H1 (cell line): ENCODE results near the gene PTPRG. TPM values are rescaled to one million over a fixed set of nuclear protein-coding genes. Genes with fewer than 3 reads are reported as not detected.

Experiments
- CTCF ChIA-PET: fragments of 300-600 bp; sonication (Branson Sonifier 250); formaldehyde crosslinking; loops from one replicate; lab custom pipeline; 2021; ENCODE audit not compliant: partially characterized antibody; lab: Charles Lee
- POLR2A ChIA-PET: fragments of 300-600 bp; sonication (Branson Sonifier 250); formaldehyde crosslinking; loops from one replicate; lab custom pipeline; 2021; ENCODE audit warnings: inconsistent platforms; ENCODE audit not compliant: partially characterized antibody; lab: Charles Lee
- DNase-seq, 2 experiments: peaks; one replicate each; pipeline versions ENCODE4 v3.0.0 to v3.0.0-alpha.2; 2010 to 2022; ENCODE audit warnings: low spot score in 2 of 2, low read depth in 1 of 2, mixed read lengths in 1 of 2
- FAIRE-seq: peaks from 2 replicates; lab custom pipeline; 2011; peaks lifted over from hg19 to GRCh38; lab: Jason Lieb, UNC
- H2AFZ ChIP-seq: 2 replicates; pipeline ENCODE4 v1.8.1; 2012; ENCODE audit warnings: low read length, inconsistent platforms
- H2AK5ac ChIP-seq: 2 replicates; pipeline ENCODE4 v1.6.1; 2013; ENCODE audit warnings: low read depth, low read length
- H2BK120ac ChIP-seq: replicated peaks from 2 replicates; pipeline ENCODE3; 2013; ENCODE audit warnings: low read depth, low read length, inconsistent platforms
- H2BK12ac ChIP-seq: 2 replicates; pipeline ENCODE4 v1.6.1; 2013; ENCODE audit warnings: low read depth, low read length
- H2BK15ac ChIP-seq: 2 replicates; pipeline ENCODE4 v1.6.1; 2013; ENCODE audit warnings: low read length
- H2BK20ac ChIP-seq: 2 replicates; pipeline ENCODE4 v1.6.1; 2013; ENCODE audit warnings: low read length
- H2BK5ac ChIP-seq: 2 replicates; pipeline ENCODE4 v1.6.1; 2013; ENCODE audit warnings: low read depth, low read length
- H3K14ac ChIP-seq: 2 replicates; pipeline ENCODE4 v1.6.1; 2013; ENCODE audit warnings: inconsistent platforms; ENCODE audit not compliant: insufficient read length
- H3K18ac ChIP-seq: 2 replicates; pipeline ENCODE4 v1.6.1; 2013; ENCODE audit warnings: low read length; ENCODE audit errors: extremely low read depth
- H3K23ac ChIP-seq: 2 replicates; pipeline ENCODE4 v1.6.1; 2013; ENCODE audit warnings: inconsistent platforms; ENCODE audit not compliant: insufficient read length
- H3K23me2 ChIP-seq: 2 replicates; pipeline ENCODE4 v1.6.1; 2013; ENCODE audit warnings: low read depth, low read length
- H3K27ac ChIP-seq: 2 replicates; pipeline ENCODE4 v1.6.1; 2011; ENCODE audit warnings: low read depth, low read length, inconsistent platforms
- H3K27me3 ChIP-seq, 4 experiments: replicated peaks in 1 of 4; 1 replicate in 1 of 4; 2 replicates in 3 of 4; pipeline versions ENCODE4 v1.6.1 to v1.8.1; 2011 to 2013; ENCODE audit warnings: low read length in 3 of 4, mild to moderate bottlenecking in 3 of 4, inconsistent platforms in 2 of 4, mixed read lengths in 2 of 4, moderate library complexity in 1 of 4; ENCODE audit not compliant: control insufficient read depth in 3 of 4, insufficient read depth in 3 of 4; ENCODE audit errors: extremely low read depth in 1 of 4
- H3K36me3 ChIP-seq, 4 experiments: 2 replicates each; pipeline versions ENCODE4 v1.6.1 to v1.8.1; 2011 to 2013; ENCODE audit warnings: mild to moderate bottlenecking in 4 of 4, low read length in 3 of 4, moderate library complexity in 2 of 4, control low read depth in 1 of 4, inconsistent platforms in 1 of 4; ENCODE audit not compliant: insufficient read depth in 4 of 4, control insufficient read depth in 2 of 4
- H3K4ac ChIP-seq: replicated peaks from 2 replicates; pipeline ENCODE3; 2013; ENCODE audit warnings: low read length, low read depth, mixed read lengths, inconsistent platforms; ENCODE audit not compliant: insufficient read length
- H3K4me1 ChIP-seq, 4 experiments: replicated peaks in 1 of 4; 1 replicate in 1 of 4; 2 replicates in 3 of 4; pipeline versions ENCODE4 v1.6.1 to v1.8.1; 2011 to 2013; ENCODE audit warnings: low read length in 3 of 4, inconsistent platforms in 2 of 4, mixed read lengths in 1 of 4; ENCODE audit not compliant: insufficient read depth in 4 of 4, control insufficient read depth in 3 of 4
- H3K4me2 ChIP-seq, 2 experiments: 2 replicates each; pipeline versions ENCODE4 v1.6.1 to v1.8.1; 2011 to 2013; ENCODE audit warnings: low read depth in 2 of 2, low read length in 2 of 2, control low read depth in 1 of 2, inconsistent platforms in 1 of 2, mild to moderate bottlenecking in 1 of 2; ENCODE audit not compliant: insufficient read depth in 1 of 2
- H3K4me3 ChIP-seq, 4 experiments: fragments of 200-600, 300-600 bp in 1 of 4; sonication (generic), shearing (Covaris generic), sonication (Bioruptor Twin) in 1 of 4; 2 replicates each; pipeline versions ENCODE4 v1.5.1 to v1.8.1; 2011 to 2016; ENCODE audit warnings: low read length in 4 of 4, low read depth in 3 of 4, control low read depth in 2 of 4, inconsistent platforms in 2 of 4, mild to moderate bottlenecking in 2 of 4, mixed read lengths in 1 of 4, moderate library complexity in 1 of 4; ENCODE audit not compliant: insufficient read depth in 2 of 4; ENCODE audit errors: extremely low read depth in 1 of 4
- H3K56ac ChIP-seq: replicated peaks from 2 replicates; pipeline ENCODE3; 2013; ENCODE audit warnings: low read depth, mild to moderate bottlenecking, mixed read lengths, low read length, inconsistent platforms; ENCODE audit not compliant: insufficient read length
- H3K79me1 ChIP-seq: 2 replicates; pipeline ENCODE4 v1.6.1; 2013; ENCODE audit warnings: low read depth, low read length, control low read depth
- H3K79me2 ChIP-seq, 2 experiments: 2 replicates each; pipeline versions ENCODE4 v1.6.1 to v1.8.1; 2012 to 2013; ENCODE audit warnings: low read length in 2 of 2, mild to moderate bottlenecking in 2 of 2, inconsistent platforms in 1 of 2; ENCODE audit not compliant: insufficient read depth in 2 of 2, control insufficient read depth in 1 of 2
- H3K9ac ChIP-seq, 4 experiments: replicated peaks in 1 of 4; 1 replicate in 1 of 4; 2 replicates in 3 of 4; pipeline versions ENCODE4 v1.6.1 to v1.8.1; 2011 to 2013; ENCODE audit warnings: low read depth in 3 of 4, low read length in 3 of 4, control low read depth in 2 of 4, mild to moderate bottlenecking in 2 of 4, moderate library complexity in 2 of 4, inconsistent platforms in 1 of 4; ENCODE audit errors: extremely low read depth in 1 of 4
- H3K9me3 ChIP-seq, 2 experiments: 2 replicates each; pipeline versions ENCODE4 v1.6.1 to v1.8.1; 2012 to 2013; ENCODE audit warnings: mild to moderate bottlenecking in 2 of 2, moderate library complexity in 2 of 2, control low read depth in 1 of 2, inconsistent platforms in 1 of 2, low read depth in 1 of 2, low read length in 1 of 2, mixed read lengths in 1 of 2; ENCODE audit not compliant: insufficient read depth in 2 of 2
- H4K20me1 ChIP-seq, 2 experiments: replicated peaks in 1 of 2; 2 replicates each; pipeline versions ENCODE3 to v1.8.1; 2011 to 2013; ENCODE audit warnings: inconsistent platforms in 2 of 2, low read length in 2 of 2, mild to moderate bottlenecking in 1 of 2; ENCODE audit not compliant: insufficient read depth in 2 of 2, control insufficient read depth in 1 of 2
- H4K5ac ChIP-seq: 2 replicates; pipeline ENCODE4 v1.6.1; 2013; ENCODE audit warnings: low read length, low read depth, mixed read lengths, inconsistent platforms; ENCODE audit not compliant: insufficient read length
- H4K8ac ChIP-seq: 2 replicates; pipeline ENCODE4 v1.8.0; 2013; ENCODE audit warnings: mild to moderate bottlenecking, moderate library complexity, low read length, inconsistent platforms; ENCODE audit not compliant: insufficient read depth; ENCODE audit errors: extremely low read depth
- H4K91ac ChIP-seq: replicated peaks from 2 replicates; pipeline ENCODE3; 2013; ENCODE audit warnings: low read length, mixed read lengths, inconsistent platforms; ENCODE audit not compliant: insufficient read length
- CBX5 ChIP-seq: fragments of 300-800, 300-1000 bp; sonication (generic); IDR thresholded peaks from 2 replicates; pipeline ENCODE4 v1.7.1; 2016; ENCODE audit warnings: antibody characterized with exemption, low read length, low read depth
- CEBPB ChIP-seq: IDR thresholded peaks from 2 replicates; pipeline ENCODE4 v1.6.1; 2012; ENCODE audit warnings: low read depth, low read length
- GABPA ChIP-seq: IDR thresholded peaks from 2 replicates; pipeline ENCODE4 v1.6.1; 2011; ENCODE audit warnings: mild to moderate bottlenecking, low read length, moderate library complexity, borderline replicate concordance; ENCODE audit not compliant: insufficient read depth
- JUND ChIP-seq: IDR thresholded peaks from 2 replicates; pipeline ENCODE4 v1.6.1; 2011; ENCODE audit warnings: mild to moderate bottlenecking, improper control_type of control experiment, low read length
- KDM5A ChIP-seq: fragments of 200-600 bp; IDR thresholded peaks from 2 replicates; pipeline ENCODE4 v1.7.1; 2012; ENCODE audit warnings: mild to moderate bottlenecking, low read length, inconsistent platforms, mixed read lengths
- POLR2AphosphoS5 ChIP-seq: IDR thresholded peaks from 2 replicates; pipeline ENCODE4 v1.6.1; 2011; ENCODE audit warnings: low read depth, low read length
- SP4 ChIP-seq: IDR thresholded peaks from 2 replicates; pipeline ENCODE4 v1.6.1; 2012; ENCODE audit warnings: low read length, inconsistent platforms
- TEAD4 ChIP-seq: IDR thresholded peaks from 2 replicates; pipeline ENCODE4 v1.6.1; 2012; ENCODE audit warnings: low read depth, low read length, inconsistent platforms, mixed read lengths
- WGBS, 2 experiments: shearing (Covaris generic) in 1 of 2; methylation state at CpG; one replicate each; pipeline versions ENCODE4 v1.1.6 to v1.1.7; 2013 to 2015; ENCODE audit warnings: low lambda C conversion rate in 2 of 2, mixed read lengths in 2 of 2, inconsistent platforms in 1 of 2, low coverage in 1 of 2, missing lambda C conversion rate in 1 of 2; ENCODE audit not compliant: insufficient replicate concordance in 2 of 2, insufficient coverage in 1 of 2, insufficient read length in 1 of 2; ENCODE audit errors: extremely low coverage in 1 of 2, missing lambda C conversion rate in 1 of 2; 5-methylcytosine and 5-hydroxymethylcytosine counted together
- polyA plus RNA-seq, 7 experiments: library from polyadenylated mRNA; depleted of rRNA in 3 of 7; stranded (reverse) in 5 of 7; unstranded in 2 of 7; fragments of >200 nt in 5 of 7; fragments of 200-250 nt in 2 of 7; gene quantifications; 1 replicate in 5 of 7; 2 replicates in 1 of 7; 4 replicates in 1 of 7; pipeline versions ENCODE4 v1.2.1 to v1.2.3, GENCODE V29; 2011 to 2013; ENCODE audit warnings: missing spikeins in 2 of 7, mixed read lengths in 2 of 7
- total RNA-seq: library from RNA; stranded (reverse); fragmentation: NEBNext Ultra II Directional; extraction: Animal tissue kit (Norgen Biotek cat#: 25700); gene quantifications from 2 replicates; pipeline ENCODE4 v1.2.1, GENCODE V29; 2021

PTPRG gene
- total and polyA plus RNA-seq, 2 of the 8 experiments (the other 6 are each of a cell fraction or from before 2014, with no cell fraction given): 23.3 to 96.2 TPM

DNA sequence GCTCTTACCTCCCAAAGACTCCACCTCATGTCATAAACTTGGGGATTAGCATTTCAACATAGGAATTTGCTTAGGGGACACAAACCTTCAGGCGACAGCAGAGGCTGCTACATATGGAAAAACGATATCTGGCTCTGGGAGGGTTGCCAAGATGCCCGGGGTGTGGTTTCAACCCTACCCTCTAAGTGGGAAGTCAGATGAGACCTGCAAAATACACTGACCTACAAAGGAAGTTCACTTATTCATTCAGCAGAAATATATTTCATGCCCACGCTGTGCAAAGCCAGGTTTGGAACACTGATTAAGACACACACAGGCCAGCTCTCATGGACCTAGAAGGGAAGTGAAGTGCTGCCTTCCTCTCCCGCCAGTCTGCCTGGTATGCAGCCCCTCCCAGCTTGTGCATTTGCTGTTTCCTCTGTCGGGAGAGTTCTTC, 572.7 kb downstream of the PTPRG start:
- ChIA-PET POLR2A (interaction anchor here (0.6 kb wide), 2 partner anchors 107 to 233 kb away, joined by 3 to 7 read pairs; no protein-coding TSS in a partner anchor), CTCF (interaction anchor here (0.9 to 1.0 kb wide), 2 partner anchors 39 to 569 kb away, joined by 3 read pairs; no protein-coding TSS in a partner anchor)
- Histone ChIP-seq H4K8ac (no peak overlapping the region), H3K9ac (no peak overlapping the region), H2BK12ac (no peak overlapping the region), H3K79me1 (no peaks in the 10 kb centered on the region; the same call in 1 of the 2 replicates), H3K79me2 (no peaks in the 10 kb centered on the region), H3K36me3 (no peaks in the 10 kb centered on the region; a peak in 1 of 8 replicates), H3K27ac (no peak overlapping the region), H2BK120ac (no peak overlapping the region), H3K9me3 (no peaks in the 10 kb centered on the region), H2BK5ac (no peak overlapping the region), H2AFZ (no peak overlapping the region), H2AK5ac (no peak overlapping the region), H3K56ac (no peak overlapping the region), H4K5ac (no peak overlapping the region), H4K91ac (no peak overlapping the region), H3K18ac (no peak overlapping the region), H3K4me2 (no peak overlapping the region), H4K20me1 (peaks cover 2 to 3% of the 10 kb centered on the region in 2 experiments), H3K4me1 (no peaks in the 10 kb centered on the region), H3K23me2 (no peaks in the 10 kb centered on the region), H3K27me3 (no peaks in the 10 kb centered on the region), H2BK20ac (no peak overlapping the region), H3K23ac (no peak overlapping the region), H3K4me3 (no peak overlapping the region), H2BK15ac (no peak overlapping the region), H3K4ac (no peak overlapping the region), H3K14ac (no peak overlapping the region)
- no peak for FAIRE-seq
- 94% methylated on average over 6 of the region's 6 CpGs; no CpG with 5 or more reads in 1 of the 2 experiments for WGBS, 2 experiments
- no peak for TF ChIP-seq CBX5
- TF ChIP-seq GABPA: no peak
- TF ChIP-seq CEBPB: no peak
- TF ChIP-seq SP4: no peak
- TF ChIP-seq POLR2AphosphoS5: no peak
- no peak for TF ChIP-seq KDM5A
- no peak for TF ChIP-seq TEAD4
- no peak for TF ChIP-seq JUND
- DNase-seq: no peak
